Neutrophil (primary cell): ENCODE data around the gene SH3BGRL2.
A peak's percentile ranks its signal among the peaks of the same experiment; 100 is the strongest.

Source experiments
- H3K27ac ChIP-seq: fragments of 200-600 bp; sonication (generic); 2 replicates; pipeline ENCODE4 v1.5.1; 2016; ENCODE audit warnings: mild to moderate bottlenecking, moderate library complexity
- H3K27me3 ChIP-seq: fragments of 200-600 bp; sonication (generic); 2 replicates; pipeline ENCODE4 v1.6.0; 2016; ENCODE audit warnings: mild to moderate bottlenecking
- H3K36me3 ChIP-seq: fragments of 200-600 bp; sonication (generic); 2 replicates; pipeline ENCODE4 v1.5.1; 2017
- H3K4me1 ChIP-seq, 2 experiments: fragments of 200-600 bp in 1 of 2; sonication (generic) in 1 of 2; 1 replicate in 1 of 2; 2 replicates in 1 of 2; pipeline versions ENCODE4 v1.5.1 to v1.6.1; 2013 to 2016; ENCODE audit warnings: low read depth in 1 of 2, low read length in 1 of 2, mild to moderate bottlenecking in 1 of 2, moderate library complexity in 1 of 2; ENCODE audit not compliant: control insufficient read depth in 1 of 2, insufficient read depth in 1 of 2
- H3K4me3 ChIP-seq, 2 experiments: fragments of 200-600 bp in 1 of 2; sonication (generic) in 1 of 2; 1 replicate in 1 of 2; 2 replicates in 1 of 2; pipeline ENCODE4 v1.5.1; 2013 to 2016; ENCODE audit warnings: low read depth in 1 of 2, low read length in 1 of 2, mild to moderate bottlenecking in 1 of 2, moderate library complexity in 1 of 2
- H3K9me3 ChIP-seq: fragments of 200-600 bp; sonication (generic); 2 replicates; pipeline ENCODE4 v1.5.1; 2016
- CTCF ChIP-seq: fragments of 200-600 bp; sonication (generic); IDR thresholded peaks from 2 replicates; pipeline ENCODE4 v1.5.1; 2016; ENCODE audit warnings: antibody characterized with exemption

Gene SH3BGRL2

GRCh38 chr6:79631693-79632172 is 604 bp downstream of the SH3BGRL2 start:
- Histone ChIP-seq H3K4me1 (peaks cover 0 to 11% of the 10 kb centered on the region in 2 experiments), H3K9me3 (no peaks in the 10 kb centered on the region), H3K36me3 (no peaks in the 10 kb centered on the region), H3K4me3 (peak overlapping the region in 1 of 2 experiments; percentile 42), H3K27ac (no peak overlapping the region), H3K27me3 (peaks cover 68% of the 10 kb centered on the region)
- TF ChIP-seq CTCF: no peak

GRCh38 chr6:79632580-79632979 is 1.5 kb downstream of the SH3BGRL2 start:
- TF ChIP-seq CTCF: no peak
- Histone ChIP-seq H3K4me1 (peaks cover 0 to 11% of the 10 kb centered on the region in 2 experiments), H3K36me3 (no peaks in the 10 kb centered on the region), H3K9me3 (no peaks in the 10 kb centered on the region), H3K4me3 (no peak overlapping the region), H3K27ac (no peak overlapping the region), H3K27me3 (peaks cover 68% of the 10 kb centered on the region)

DNA sequence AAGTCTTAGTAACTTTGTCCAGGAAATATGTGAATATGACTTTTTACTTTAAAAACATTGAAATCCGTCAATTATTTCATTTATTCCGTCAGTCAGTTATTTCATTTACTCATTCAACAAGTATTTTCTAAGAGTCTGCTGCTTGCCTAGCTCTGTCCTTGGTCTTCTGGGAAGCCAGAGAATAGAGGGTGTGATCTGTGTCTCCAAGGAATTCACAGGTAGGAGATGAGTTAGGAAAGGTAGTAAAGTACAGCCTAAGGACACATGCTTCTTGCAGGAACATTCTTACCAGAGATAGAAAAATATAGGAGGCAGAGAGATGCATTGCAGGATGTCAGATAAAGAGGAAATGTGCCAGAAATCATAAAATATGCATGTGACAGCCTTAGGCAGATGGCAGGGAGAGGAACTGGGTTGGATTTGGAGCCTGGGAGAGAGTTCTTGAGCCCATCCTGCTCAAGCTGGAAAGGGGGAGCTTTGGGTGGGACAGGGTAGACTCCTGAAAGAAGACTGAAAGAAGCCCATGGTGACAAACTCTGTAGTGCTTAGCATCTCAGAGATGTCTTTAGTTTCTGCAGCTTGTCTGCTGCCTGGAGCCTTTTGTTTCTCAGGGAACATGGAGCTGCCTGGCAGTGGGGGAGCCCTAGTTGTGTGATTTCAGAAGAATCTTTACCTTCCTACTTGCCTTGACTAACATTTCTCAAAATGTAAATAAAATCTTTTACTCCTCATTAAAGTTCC is 3.5 kb downstream of the SH3BGRL2 start:
- Histone ChIP-seq H3K27ac (no peak overlapping the region), H3K36me3 (no peaks in the 10 kb centered on the region), H3K4me3 (no peak overlapping the region), H3K4me1 (peaks cover 0 to 11% of the 10 kb centered on the region in 2 experiments), H3K27me3 (peaks cover 52% of the 10 kb centered on the region), H3K9me3 (no peaks in the 10 kb centered on the region)
- no peak for TF ChIP-seq CTCF

GRCh38 chr6:79635232-79635543 is 4.1 kb downstream of the SH3BGRL2 start:
- Histone ChIP-seq H3K27ac (no peak overlapping the region), H3K9me3 (no peaks in the 10 kb centered on the region), H3K27me3 (peaks cover 47% of the 10 kb centered on the region), H3K36me3 (no peaks in the 10 kb centered on the region), H3K4me1 (peaks cover 0 to 11% of the 10 kb centered on the region in 2 experiments), H3K4me3 (no peak overlapping the region)
- no peak for TF ChIP-seq CTCF

- no peak for TF ChIP-seq CTCF
- Histone ChIP-seq H3K4me1 (peaks cover 0 to under 1% of the 10 kb centered on the region in 2 experiments), H3K9me3 (no peaks in the 10 kb centered on the region), H3K27ac (no peak overlapping the region), H3K4me3 (no peak overlapping the region), H3K36me3 (no peaks in the 10 kb centered on the region), H3K27me3 (peaks cover 32% of the 10 kb centered on the region)
Observed at GRCh38 chr6:79636673-79637072, 5.5 kb downstream of the SH3BGRL2 start.
